HG03571 (cell line): ENCODE results near the gene BRAF.
A peak's percentile ranks its signal among the peaks of the same experiment; 100 is the strongest.
"Not testable (repeated sequence)": the region's sequence is repeated elsewhere in the genome, so short reads cannot be mapped to it uniquely, and the experiment has no call there.

Source experiments
- ATAC-seq: cut with Tn5 transposase; IDR thresholded peaks from one replicate; pipeline ENCODE4 v1.9.1; 2021; ENCODE audit not compliant: unreplicated experiment

Gene BRAF

GRCh38 chr7:140684066-140684950 lies 240.4 kb downstream of the BRAF start:
- no peak for ATAC-seq

GRCh38 chr7:140683657-140684056 lies 241.1 kb downstream of the BRAF start:
- ATAC-seq: no peak

- no peak for ATAC-seq
These were observed 243.0 kb downstream of the BRAF start for GRCh38 chr7:140681766-140682165.

GRCh38 chr7:140680886-140681285 lies 243.8 kb downstream of the BRAF start:
- no peak for ATAC-seq

- no peak for ATAC-seq
These were observed 245.5 kb downstream of the BRAF start for GRCh38 chr7:140679186-140679585.

- no peak for ATAC-seq
These were observed 246.0 kb downstream of the BRAF start for GRCh38 chr7:140678816-140679130.

GRCh38 chr7:140678081-140678815 lies 246.5 kb downstream of the BRAF start:
- ATAC-seq: no peak

- no peak for ATAC-seq
These were observed 247.2 kb downstream of the BRAF start for GRCh38 chr7:140677496-140677895.

GRCh38 chr7:140676956-140677355 lies 247.8 kb downstream of the BRAF start:
- ATAC-seq: not testable (repeated sequence)

GRCh38 chr7:140676306-140676705 lies 248.4 kb downstream of the BRAF start:
- ATAC-seq: peak; percentile 47

- ATAC-seq: no peak
These were observed 249.0 kb downstream of the BRAF start for GRCh38 chr7:140675726-140676125.

- ATAC-seq: no peak
These were observed 249.6 kb downstream of the BRAF start for GRCh38 chr7:140674899-140675701.

- no peak for ATAC-seq
These were observed 250.4 kb downstream of the BRAF start for GRCh38 chr7:140674356-140674800.

- no peak for ATAC-seq
These were observed 251.0 kb downstream of the BRAF start for GRCh38 chr7:140673774-140674155.

GRCh38 chr7:140673063-140673773 lies 251.5 kb downstream of the BRAF start:
- ATAC-seq: peak; percentile 41

- peak; percentile 51 for ATAC-seq
These were observed 252.2 kb downstream of the BRAF start, which contains the start of gene ADCK2 for GRCh38 chr7:140672382-140673062. Gene ADCK2 (plus strand): TSS chr7:140672945. CDS start chr7:140673331, 386 bp downstream.

GRCh38 chr7:140671966-140672365 lies 252.8 kb downstream of the BRAF start:
- ATAC-seq: no peak

- no peak for ATAC-seq
These were observed 254.3 kb downstream of the BRAF start for GRCh38 chr7:140670343-140670935.

- not testable (repeated sequence) for ATAC-seq
These were observed 254.9 kb downstream of the BRAF start for GRCh38 chr7:140669862-140670261.

GRCh38 chr7:140669352-140669751 lies 255.4 kb downstream of the BRAF start:
- ATAC-seq: no peak
